GM21360 (cell line): ENCODE measurements around the gene CHKA.

ENCODE experiments used
- ATAC-seq: cut with Tn5 transposase; IDR thresholded peaks from one replicate; pipeline ENCODE4 v1.9.1; 2021; ENCODE audit warnings: mild to moderate bottlenecking, moderate library complexity; ENCODE audit not compliant: unreplicated experiment

CHKA gene

GRCh38 chr11:68077617-68078582 lies 43.3 kb downstream of the CHKA start:
- no peak for ATAC-seq

DNA sequence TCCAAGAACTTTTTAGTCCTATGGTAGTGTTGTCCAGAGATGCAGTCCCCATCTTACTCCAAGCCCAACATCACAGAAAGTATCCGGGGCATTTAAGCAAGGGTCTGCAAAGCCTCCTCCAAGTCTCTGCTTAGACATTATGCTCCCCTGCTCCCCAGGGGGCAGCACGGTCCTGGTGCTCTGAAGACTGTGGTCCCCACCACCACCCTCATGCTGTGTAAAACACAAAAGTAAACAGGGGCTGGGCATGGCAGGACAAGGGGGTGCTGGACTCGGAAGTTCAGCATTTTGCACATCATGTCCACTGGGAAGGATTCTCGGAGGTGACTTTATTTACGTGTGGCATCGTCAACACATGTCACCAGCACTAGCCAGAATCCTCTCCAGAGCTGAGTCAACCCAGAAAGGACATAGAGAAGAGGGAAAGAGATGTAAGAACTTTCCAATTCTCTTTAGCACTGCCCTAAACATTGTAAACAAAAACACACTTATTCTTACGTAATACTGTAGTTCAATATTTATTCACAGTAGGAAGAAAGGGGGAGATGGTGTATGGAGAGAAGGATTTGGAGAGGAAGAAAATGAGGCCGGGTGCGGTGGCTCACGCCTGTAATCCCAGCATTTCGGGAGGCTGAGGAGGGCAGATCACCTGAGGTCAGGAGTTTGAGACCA lies 44.7 kb downstream of the CHKA start:
- ATAC-seq: no peak

DNA sequence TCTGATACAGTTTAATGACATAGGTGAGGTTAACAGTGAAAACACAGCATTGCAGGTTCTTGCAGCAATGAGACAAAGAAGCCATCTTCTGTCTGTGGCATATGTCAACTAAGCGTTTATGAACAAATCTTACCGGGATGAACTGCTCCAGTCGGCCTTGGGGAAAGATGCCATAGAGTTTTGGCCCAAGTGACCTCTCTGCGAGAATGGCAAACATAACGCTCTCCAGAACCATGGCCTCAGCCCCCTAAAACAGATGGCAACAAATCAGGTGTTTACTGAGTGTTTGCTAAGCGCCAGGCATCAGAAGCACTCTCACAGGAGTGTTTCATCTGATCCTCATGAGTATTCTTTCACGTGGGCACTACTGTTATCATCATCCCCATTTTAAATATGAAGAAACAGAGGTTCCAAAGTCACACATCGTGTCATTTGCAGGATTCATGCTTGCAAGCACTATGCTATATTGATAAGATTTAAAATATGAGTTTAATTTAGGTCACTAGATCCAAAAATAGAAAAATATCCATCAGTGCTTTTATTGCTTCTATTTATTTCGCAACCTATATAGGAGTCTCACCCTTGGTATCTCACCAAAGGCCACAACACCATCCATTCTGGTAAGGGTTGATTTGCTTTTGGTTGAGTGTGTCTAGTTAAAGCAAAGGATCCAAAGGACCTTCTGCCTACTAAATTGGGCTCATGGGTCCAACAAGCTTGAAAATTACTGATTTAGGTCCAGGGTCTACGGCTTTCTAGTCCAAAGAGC lies 46.4 kb downstream of the CHKA start:
- ATAC-seq: no peak

- ATAC-seq: no peak
Measured at GRCh38 chr11:68071281-68072048, 49.7 kb downstream of the CHKA start.

- no peak for ATAC-seq
Measured at GRCh38 chr11:68067991-68068390, 53.2 kb downstream of the CHKA start.

DNA sequence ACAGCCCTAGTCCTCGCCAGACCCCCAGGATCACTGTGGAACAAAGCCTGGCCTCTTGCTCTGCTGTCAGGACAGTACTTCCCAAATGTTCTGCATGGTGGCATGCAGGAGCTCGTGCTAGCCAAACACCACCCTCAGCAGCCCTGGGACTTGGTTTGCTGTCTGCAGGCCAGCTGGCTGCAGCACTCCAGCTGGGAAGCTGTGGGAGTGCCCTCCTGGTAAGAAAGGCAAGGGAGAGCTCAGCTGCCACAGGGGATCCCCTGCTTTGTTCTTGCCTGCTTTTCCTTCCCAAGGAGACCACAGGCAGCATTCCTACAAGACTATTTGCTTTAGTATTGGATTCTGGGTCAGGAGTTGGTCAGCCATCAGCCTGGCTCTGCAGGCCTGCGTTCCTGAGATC lies 54.4 kb downstream of the CHKA start:
- ATAC-seq: no peak

GRCh38 chr11:68065841-68066240 lies 55.3 kb downstream of the CHKA start:
- ATAC-seq: no peak

DNA sequence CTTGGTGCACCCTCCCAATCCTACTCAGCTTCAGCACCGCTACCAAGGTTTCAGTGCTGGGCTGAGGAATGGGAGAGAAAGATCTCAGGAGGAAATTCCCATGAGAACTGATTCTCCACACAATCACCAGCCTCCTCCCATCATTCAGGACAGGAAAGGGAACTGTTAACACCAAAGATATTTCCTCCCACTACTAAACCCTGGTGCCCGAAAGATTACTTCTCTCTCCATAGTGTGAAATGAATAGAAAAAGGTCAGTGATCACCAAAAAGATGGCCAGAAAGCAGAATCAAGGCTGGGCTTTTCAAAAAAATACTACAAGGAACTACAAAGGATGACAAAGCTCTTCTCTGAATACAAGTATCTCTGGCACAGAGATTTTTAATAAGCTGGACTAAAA lies 56.3 kb downstream of the CHKA start:
- no peak for ATAC-seq

DNA sequence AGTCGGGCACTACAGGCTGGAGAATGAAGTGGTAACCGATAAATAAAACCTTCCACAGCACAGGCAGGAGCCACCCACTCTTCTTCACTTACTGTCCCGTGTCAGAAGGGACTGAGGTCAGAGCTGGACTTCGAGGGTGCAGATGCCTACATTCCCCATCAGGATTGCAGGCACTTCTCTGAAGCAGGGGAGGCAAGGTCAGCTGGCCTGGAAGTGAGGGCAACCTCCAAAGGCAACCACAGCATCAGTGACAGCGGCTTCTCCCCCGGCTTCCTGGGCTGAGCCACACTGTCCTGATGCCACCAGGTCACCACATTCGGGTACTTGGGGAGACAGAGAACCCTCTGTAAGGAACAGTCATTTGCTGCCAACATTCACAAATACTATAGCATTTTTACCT lies 59.7 kb downstream of the CHKA start:
- no peak for ATAC-seq

DNA sequence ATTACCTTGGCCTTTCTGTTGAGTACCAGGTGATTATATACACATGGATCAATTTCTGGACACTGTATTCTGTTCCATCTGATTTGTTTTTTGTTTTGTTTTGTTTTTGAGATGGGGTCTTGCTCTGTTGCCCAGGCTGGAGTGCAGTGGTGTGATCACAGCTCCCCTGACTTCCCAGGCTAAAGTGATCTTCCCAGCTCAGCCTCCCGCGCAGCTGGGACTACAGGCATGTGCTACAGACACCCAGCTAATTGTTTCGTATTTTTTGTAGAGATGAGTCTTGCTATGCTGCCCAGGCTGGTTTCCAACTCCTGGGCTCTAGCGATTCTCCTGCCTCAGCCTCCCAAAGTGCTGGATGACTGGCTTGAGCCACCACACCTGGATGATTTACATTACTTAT lies 63.4 kb downstream of the CHKA start:
- ATAC-seq: no peak

- no peak for ATAC-seq
Measured at GRCh38 chr11:68056317-68057285, 64.6 kb downstream of the CHKA start.

DNA sequence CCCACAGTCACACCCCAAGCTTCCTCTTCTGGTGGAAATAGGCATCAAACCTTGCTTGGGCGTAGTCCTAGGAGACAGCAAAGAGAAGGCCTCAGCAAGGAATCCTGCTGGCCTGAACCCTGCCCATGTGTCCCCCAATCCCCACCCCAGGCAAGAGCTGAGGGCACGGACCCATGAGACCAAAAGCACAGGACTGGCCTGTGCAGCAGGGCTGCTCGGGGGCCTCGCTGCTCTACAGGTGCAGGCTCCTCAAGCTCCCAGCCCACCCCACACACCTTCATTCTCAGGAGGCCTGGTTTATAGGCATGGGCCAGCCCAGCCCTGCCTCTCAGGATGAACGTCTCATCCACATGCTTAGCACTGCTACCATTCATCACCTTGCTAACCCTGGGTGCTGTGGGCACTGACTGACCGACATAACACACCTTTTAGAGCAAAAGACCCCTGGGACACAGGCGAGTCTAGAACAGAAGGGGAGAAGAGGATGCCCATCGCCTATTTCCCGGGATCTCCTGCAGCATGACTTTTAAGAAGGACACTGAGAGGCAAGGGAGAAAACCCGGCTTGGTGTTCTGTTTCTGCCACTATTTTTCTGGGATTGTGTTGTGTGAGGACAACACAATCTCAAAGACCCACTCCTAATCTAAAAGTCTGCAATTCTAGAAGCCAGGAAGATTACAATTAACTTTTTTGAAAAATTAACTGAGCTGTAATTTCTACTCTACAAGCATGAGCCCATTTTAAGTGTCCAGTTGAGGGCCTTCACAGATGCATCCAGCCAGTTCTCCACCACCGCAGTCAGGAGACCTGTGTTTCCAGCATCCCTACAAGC lies 67.0 kb downstream of the CHKA start:
- no peak for ATAC-seq

DNA sequence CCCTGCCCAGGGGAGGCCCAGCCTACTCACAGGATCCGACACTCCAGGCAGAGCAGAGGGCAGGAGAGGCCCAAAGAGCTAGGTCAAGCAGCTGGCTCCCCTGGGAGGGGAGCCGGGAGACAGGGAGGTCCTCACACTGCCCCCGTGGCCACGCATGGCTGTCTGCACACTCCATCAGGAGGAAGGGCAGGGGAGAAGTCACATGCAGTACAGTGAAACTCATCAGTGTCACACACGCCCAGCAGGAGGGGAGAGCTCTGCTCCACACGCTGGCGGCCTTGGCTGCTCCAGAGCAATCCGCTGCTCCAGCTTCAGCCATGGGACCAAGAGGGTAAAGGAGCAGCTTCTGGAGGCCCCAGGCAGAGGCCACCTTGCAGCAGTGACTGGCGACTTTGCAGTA lies 68.1 kb downstream of the CHKA start:
- no peak for ATAC-seq

- no peak for ATAC-seq
Measured at GRCh38 chr11:68052137-68052873, 68.9 kb downstream of the CHKA start.

- ATAC-seq: no peak
Measured at GRCh38 chr11:68051191-68052136, 69.7 kb downstream of the CHKA start.

GRCh38 chr11:68050371-68050841 lies 70.8 kb downstream of the CHKA start:
- ATAC-seq: no peak
